Fibroblast of the aortic adventitia (primary cell): Measurements from ENCODE around the gene NAV2. TPM values are rescaled to one million over a fixed set of nuclear protein-coding genes. Genes with fewer than 3 reads are reported as not detected.

Experiments
- DNase-seq: peaks from one replicate; pipeline ENCODE4 v3.0.0-alpha.2; 2010; ENCODE audit warnings: low read depth
- H3K4me3 ChIP-seq: 2 replicates; pipeline ENCODE4 v1.5.1; 2011; ENCODE audit warnings: low read depth, mild to moderate bottlenecking, control low read depth, low read length, moderate library complexity
- CTCF ChIP-seq: IDR thresholded peaks from 2 replicates; pipeline ENCODE4 v1.5.1; 2011; ENCODE audit warnings: mild to moderate bottlenecking, low read length, control low read depth, inconsistent platforms; ENCODE audit not compliant: insufficient read depth
- total RNA-seq: library from RNA; depleted of rRNA; stranded (reverse); fragments of >200 nt; gene quantifications from 2 replicates; pipeline ENCODE4 v1.2.3, GENCODE V29; 2012; ENCODE audit warnings: low replicate concordance

NAV2 gene
- total RNA-seq, 1 donor: 44.6 TPM

GRCh38 chr11:19845626-19846025 is 133.0 kb downstream of the NAV2 start:
- DNase-seq: no peak
- H3K4me3 ChIP-seq: no peak overlapping the region
- TF ChIP-seq CTCF: no peak

- no peak for DNase-seq
- no peak overlapping the region for H3K4me3 ChIP-seq
- no peak for TF ChIP-seq CTCF
Observed at GRCh38 chr11:19846654-19847305, 134.1 kb downstream of the NAV2 start.

- H3K4me3 ChIP-seq: no peak overlapping the region
- DNase-seq: no peak
Observed at GRCh38 chr11:19848219-19848618, 135.6 kb downstream of the NAV2 start.

GRCh38 chr11:19849107-19849789 is 136.6 kb downstream of the NAV2 start:
- TF ChIP-seq CTCF: no peak
- peak; percentile 15 for DNase-seq

More at GRCh38 chr11:19848219-19848618, 135.6 kb downstream of the NAV2 start:
- no peak for TF ChIP-seq CTCF

GRCh38 chr11:19849947-19850593 is 137.4 kb downstream of the NAV2 start:
- no peak for TF ChIP-seq CTCF
- H3K4me3 ChIP-seq: no peak overlapping the region
- DNase-seq: no peak

More at GRCh38 chr11:19849107-19849789, 136.6 kb downstream of the NAV2 start:
- H3K4me3 ChIP-seq: no peak overlapping the region

- H3K4me3 ChIP-seq: no peak overlapping the region
- DNase-seq: no peak
- no peak for TF ChIP-seq CTCF
Observed at GRCh38 chr11:19852288-19852687, 139.7 kb downstream of the NAV2 start.
